Mucosa of descending colon (tissue), 3 donors: ENCODE data around the gene NEK6. TPM values are rescaled to one million over a fixed set of nuclear protein-coding genes. Genes with fewer than 3 reads are reported as not detected.

ENCODE experiments used
- ATAC-seq: fragments of 200-7000 bp; cut with Tn5 transposase; one replicate; pipeline ENCODE4 v1.9.1; 2020; ENCODE audit warnings: mild to moderate bottlenecking, moderate library complexity
- DNase-seq, 3 donors: peaks; one replicate each; pipeline ENCODE4 v3.0.0-alpha.2; 2020
- H3K36me3 ChIP-seq: fragments of 200-600 bp; one replicate; pipeline ENCODE4 v1.8.0; 2021; ENCODE audit warnings: low read depth, mild to moderate bottlenecking
- H3K4me1 ChIP-seq: fragments of 200-600 bp; one replicate; pipeline ENCODE4 v1.8.0; 2021; ENCODE audit warnings: low read depth, mild to moderate bottlenecking
- H3K4me3 ChIP-seq: fragments of 200-600 bp; one replicate; pipeline ENCODE4 v1.8.0; 2021; ENCODE audit warnings: mild to moderate bottlenecking
- H3K9me3 ChIP-seq: fragments of 200-600 bp; one replicate; pipeline ENCODE4 v1.8.0; 2021; ENCODE audit warnings: mild to moderate bottlenecking
- intact Hi-C, 2 donors: fragments of 100-400 bp; cut with DNase I in 1 of 2; cut with micrococcal nuclease in 1 of 2; formaldehyde crosslinking; loops; one replicate each; pipeline versions ENCODE4 v1.11.0 to v1.11.1; 2022; cut with DNase I, micrococcal nuclease
- total RNA-seq, 3 donors: library from RNA; stranded (reverse); fragmentation: NEBNext Ultra II Directional in 2 of 3; extraction: Animal tissue kit (Norgen Biotek cat#: 25700) in 2 of 3; gene quantifications; one replicate each; pipeline versions ENCODE4 v1.2.1 to v1.2.4, GENCODE V29; 2021 to 2023
- TF ChIP-seq, protein P1 (sequence below): fragments of 200-600 bp; IDR thresholded peaks from one replicate; pipeline ENCODE4 v1.8.0; 2022; ENCODE audit warnings: antibody characterized with exemption, mild to moderate bottlenecking
- donor health status: DM: no; HTN: no; CAD: no; lungs with moderate emphysema.
- donor health status: DM: no; HTN: no; CAD: no.
- donor health status: DM: no; HTN: yes; CAD: no.

Gene NEK6
- total RNA-seq, 3 donors from 2014 or later, result 41.1 to 65.0 (median 51.8) TPM

- no peak for DNase-seq
- Histone ChIP-seq H3K36me3 (no peaks in the 10 kb centered on the region), H3K9me3 (no peaks in the 10 kb centered on the region), H3K4me3 (no peak overlapping the region), H3K4me1 (peaks cover 37% of the 10 kb centered on the region)
- no peak for ATAC-seq
- TF ChIP-seq, protein P1, sequence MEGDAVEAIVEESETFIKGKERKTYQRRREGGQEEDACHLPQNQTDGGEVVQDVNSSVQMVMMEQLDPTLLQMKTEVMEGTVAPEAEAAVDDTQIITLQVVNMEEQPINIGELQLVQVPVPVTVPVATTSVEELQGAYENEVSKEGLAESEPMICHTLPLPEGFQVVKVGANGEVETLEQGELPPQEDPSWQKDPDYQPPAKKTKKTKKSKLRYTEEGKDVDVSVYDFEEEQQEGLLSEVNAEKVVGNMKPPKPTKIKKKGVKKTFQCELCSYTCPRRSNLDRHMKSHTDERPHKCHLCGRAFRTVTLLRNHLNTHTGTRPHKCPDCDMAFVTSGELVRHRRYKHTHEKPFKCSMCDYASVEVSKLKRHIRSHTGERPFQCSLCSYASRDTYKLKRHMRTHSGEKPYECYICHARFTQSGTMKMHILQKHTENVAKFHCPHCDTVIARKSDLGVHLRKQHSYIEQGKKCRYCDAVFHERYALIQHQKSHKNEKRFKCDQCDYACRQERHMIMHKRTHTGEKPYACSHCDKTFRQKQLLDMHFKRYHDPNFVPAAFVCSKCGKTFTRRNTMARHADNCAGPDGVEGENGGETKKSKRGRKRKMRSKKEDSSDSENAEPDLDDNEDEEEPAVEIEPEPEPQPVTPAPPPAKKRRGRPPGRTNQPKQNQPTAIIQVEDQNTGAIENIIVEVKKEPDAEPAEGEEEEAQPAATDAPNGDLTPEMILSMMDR, result no peak
- intact Hi-C loops, result no loop called here
These were observed 14.4 kb downstream of the NEK6 start for GRCh38 chr9:124272118-124272517.

- ATAC-seq, result no peak
- H3K4me1 ChIP-seq, result peaks cover 28% of the 10 kb centered on the region
- intact Hi-C loops, result no loop called here
- H3K36me3 ChIP-seq, result no peaks in the 10 kb centered on the region
- H3K9me3 ChIP-seq, result no peaks in the 10 kb centered on the region
- DNase-seq, result no peak
- no peak overlapping the region for H3K4me3 ChIP-seq
- TF ChIP-seq, protein P1, result no peak
These were observed 15.2 kb downstream of the NEK6 start for GRCh38 chr9:124272979-124273378.

GRCh38 chr9:124273427-124274160, 15.8 kb downstream of the NEK6 start:
- TF ChIP-seq, protein P1, result no peak
- Histone ChIP-seq H3K4me3 (no peak overlapping the region), H3K36me3 (no peaks in the 10 kb centered on the region), H3K9me3 (no peaks in the 10 kb centered on the region), H3K4me1 (peaks cover 23% of the 10 kb centered on the region)
- no peak for DNase-seq
- no peak for ATAC-seq
- intact Hi-C loops, result no loop called here

GRCh38 chr9:124274226-124274625, 16.5 kb downstream of the NEK6 start:
- no peaks in the 10 kb centered on the region for H3K36me3 ChIP-seq
- intact Hi-C loops, result no loop called here
- no peak for DNase-seq
- H3K9me3 ChIP-seq, result no peaks in the 10 kb centered on the region
- ATAC-seq, result no peak
- no peak overlapping the region for H3K4me3 ChIP-seq
- TF ChIP-seq, protein P1, result no peak
- H3K4me1 ChIP-seq, result peaks cover 23% of the 10 kb centered on the region

DNA sequence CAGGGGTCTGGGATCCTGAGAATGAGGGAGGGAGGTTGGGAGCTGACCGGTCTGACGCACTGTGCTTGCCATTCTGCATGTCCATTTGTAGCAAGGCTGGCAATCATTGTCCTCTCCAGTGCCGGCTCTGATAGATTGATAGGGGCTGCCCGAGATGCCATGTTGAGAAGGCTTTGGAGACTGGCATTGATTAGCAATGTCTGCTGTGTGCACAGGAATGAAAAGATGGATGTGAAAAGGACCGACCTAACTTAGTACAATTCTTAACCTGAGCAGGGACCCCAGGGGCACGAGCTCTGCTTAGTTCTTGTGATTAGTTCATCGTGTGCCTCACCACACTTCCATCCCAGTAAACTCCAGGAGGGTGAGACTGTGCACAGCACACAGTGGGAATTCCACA, 17.0 kb downstream of the NEK6 start:
- Histone ChIP-seq H3K9me3 (no peaks in the 10 kb centered on the region), H3K4me1 (peaks cover 24% of the 10 kb centered on the region), H3K36me3 (no peaks in the 10 kb centered on the region), H3K4me3 (no peak overlapping the region)
- DNase-seq, result no peak
- no peak for ATAC-seq
- TF ChIP-seq, protein P1, result no peak
- intact Hi-C loops, result no loop called here
